Ovary (tissue), 9 donors: Measurements from ENCODE around the gene SH3PXD2B. TPM values are rescaled to one million over a fixed set of nuclear protein-coding genes. Genes with fewer than 3 reads are reported as not detected.
A peak's percentile ranks its signal among the peaks of the same experiment; 100 is the strongest.

Experiments used
- DNase-seq, 5 donors: peaks; one replicate each; pipeline ENCODE4 v3.0.0-alpha.2; 2019 to 2020
- H3K27ac ChIP-seq, 2 donors: fragments of 200-600 bp; one replicate each; pipeline versions ENCODE4 v1.5.1 to v1.8.0; 2019 to 2022
- H3K27me3 ChIP-seq: fragments of 200-600 bp; one replicate; pipeline ENCODE4 v1.8.0; 2022
- H3K36me3 ChIP-seq: fragments of 200-600 bp; sonication (generic); one replicate; pipeline ENCODE4 v1.5.1; 2019
- H3K4me1 ChIP-seq: one replicate; pipeline ENCODE4 v1.8.1; 2013; ENCODE audit warnings: mild to moderate bottlenecking, moderate library complexity; ENCODE audit not compliant: insufficient read depth
- H3K4me3 ChIP-seq: fragments of 200-600 bp; sonication (generic); one replicate; pipeline ENCODE4 v1.5.1; 2017
- H3K9me3 ChIP-seq, 2 donors: fragments of 200-600 bp in 1 of 2; sonication (generic) in 1 of 2; one replicate each; pipeline versions ENCODE4 v1.5.1 to v1.8.1; 2013 to 2019; ENCODE audit warnings: mild to moderate bottlenecking in 1 of 2, moderate library complexity in 1 of 2
- EP300 ChIP-seq: sonication (generic); formaldehyde crosslinking; IDR thresholded peaks from one replicate; pipeline ENCODE4 v1.6.1; 2017; ENCODE audit warnings: antibody characterized with exemption
- POLR2A ChIP-seq: fragments of 450-650 bp; IDR thresholded peaks from one replicate; pipeline ENCODE4 v1.6.1; 2017; ENCODE audit warnings: antibody characterized with exemption, mild to moderate bottlenecking, moderate library complexity
- WGBS, 3 donors: extraction: QIAGEN DNeasy Blood & Tissue Kit in 1 of 3; methylation state at CpG; one replicate each; pipeline versions ENCODE4 v1.1.5 to v1.1.7; 2013 to 2017; 5-methylcytosine and 5-hydroxymethylcytosine counted together
- intact Hi-C, 4 donors: fragments of 100-400 bp; cut with DNase I; formaldehyde crosslinking; loops; one replicate each; pipeline versions ENCODE4 v1.11.0 to v1.15.1; 2022 to 2023
- polyA plus RNA-seq, 2 donors: library from polyadenylated mRNA; stranded (reverse); fragments of 200-250 nt in 1 of 2; fragments of 350-450 nt in 1 of 2; fragmentation: Illumina TruSeq in 1 of 2; extraction: RNeasy Lipid Tissue Mini Kit (QIAGEN cat#74804) in 1 of 2; gene quantifications; one replicate each; pipeline ENCODE4 v1.2.3, GENCODE V29; 2013 to 2014
- total RNA-seq, 7 donors: library from RNA; depleted of rRNA in 2 of 7; stranded (reverse); fragments of >200 nt in 2 of 7; fragmentation: NEBNext Ultra II Directional in 3 of 7; extraction: Animal tissue kit (Norgen Biotek cat#: 25700) in 3 of 7; gene quantifications; one replicate each; pipeline versions ENCODE4 v1.1.0 to v1.2.4, GENCODE V29; 2016 to 2023
- TF ChIP-seq, protein P1 (sequence below), 3 donors: fragments of 450-650 bp in 2 of 3; fragments of 200-600 bp in 1 of 3; IDR thresholded peaks; one replicate each; pipeline versions ENCODE4 v1.5.1 to v1.8.0; 2016 to 2022; ENCODE audit warnings: antibody characterized with exemption in 3 of 3, mild to moderate bottlenecking in 1 of 3
- donor health status: DM: no; HTN: no; CAD: no; lungs with moderate emphysema.
- donor health status: DM: no; HTN: no; CAD: no.
- donor health status: Bipolar disorder and iron deficiency.
- donor health status: DM: yes; HTN: yes; CAD: no.
- donor health status: DM: no; HTN: no; CAD: no.
- donor health status: DM: yes; HTN: yes; CAD: no.

Gene SH3PXD2B
- total and polyA plus RNA-seq, 9 donors = 13.0 to 71.8 (median 49.9) TPM

DNA sequence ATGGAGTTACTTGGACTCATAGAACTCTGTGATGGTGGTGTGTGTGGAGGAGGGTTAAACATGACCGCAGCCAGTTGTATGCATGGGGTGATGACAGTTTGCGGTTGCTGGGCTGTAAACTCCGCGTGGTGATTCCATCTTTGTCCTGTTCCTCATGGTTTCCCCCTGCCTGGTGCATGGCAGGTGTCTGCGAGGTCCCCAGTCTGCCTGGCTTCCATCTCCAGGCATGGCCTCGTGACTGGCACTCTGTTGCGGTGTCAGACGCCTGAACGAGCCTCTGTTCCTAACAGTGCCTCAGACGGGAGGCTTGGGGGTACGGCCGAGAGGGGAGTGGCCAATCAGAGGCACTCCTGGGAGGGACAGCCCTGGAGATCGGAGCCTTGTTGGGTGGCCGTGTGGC is 33.9 kb upstream of the SH3PXD2B start:
- Histone ChIP-seq H3K9me3 (no peaks in the 10 kb centered on the region), H3K4me1 (peaks cover 8% of the 10 kb centered on the region), H3K27ac (peak overlapping the region; percentile 7 to 81), H3K27me3 (no peaks in the 10 kb centered on the region), H3K36me3 (no peaks in the 10 kb centered on the region), H3K4me3 (no peak overlapping the region)
- TF ChIP-seq POLR2A = no peak
- TF ChIP-seq EP300 = no peak
- TF ChIP-seq, protein P1, sequence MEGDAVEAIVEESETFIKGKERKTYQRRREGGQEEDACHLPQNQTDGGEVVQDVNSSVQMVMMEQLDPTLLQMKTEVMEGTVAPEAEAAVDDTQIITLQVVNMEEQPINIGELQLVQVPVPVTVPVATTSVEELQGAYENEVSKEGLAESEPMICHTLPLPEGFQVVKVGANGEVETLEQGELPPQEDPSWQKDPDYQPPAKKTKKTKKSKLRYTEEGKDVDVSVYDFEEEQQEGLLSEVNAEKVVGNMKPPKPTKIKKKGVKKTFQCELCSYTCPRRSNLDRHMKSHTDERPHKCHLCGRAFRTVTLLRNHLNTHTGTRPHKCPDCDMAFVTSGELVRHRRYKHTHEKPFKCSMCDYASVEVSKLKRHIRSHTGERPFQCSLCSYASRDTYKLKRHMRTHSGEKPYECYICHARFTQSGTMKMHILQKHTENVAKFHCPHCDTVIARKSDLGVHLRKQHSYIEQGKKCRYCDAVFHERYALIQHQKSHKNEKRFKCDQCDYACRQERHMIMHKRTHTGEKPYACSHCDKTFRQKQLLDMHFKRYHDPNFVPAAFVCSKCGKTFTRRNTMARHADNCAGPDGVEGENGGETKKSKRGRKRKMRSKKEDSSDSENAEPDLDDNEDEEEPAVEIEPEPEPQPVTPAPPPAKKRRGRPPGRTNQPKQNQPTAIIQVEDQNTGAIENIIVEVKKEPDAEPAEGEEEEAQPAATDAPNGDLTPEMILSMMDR (IDR thresholded peaks at IDR 0.05) = no peak
- WGBS, 3 donors = 86 to 91% (median 87%) methylated on average over 14 of the region's 14 CpGs
- peak in 2 of 5 donors; percentile 26 to 27 for DNase-seq
- intact Hi-C loops = loop anchor here in 2 of 4 donors (10.0 kb wide), 2 partner anchors 157 to 447 kb away; partner anchors contain the start of gene NEURL1B (in 1 of the 2)

DNA sequence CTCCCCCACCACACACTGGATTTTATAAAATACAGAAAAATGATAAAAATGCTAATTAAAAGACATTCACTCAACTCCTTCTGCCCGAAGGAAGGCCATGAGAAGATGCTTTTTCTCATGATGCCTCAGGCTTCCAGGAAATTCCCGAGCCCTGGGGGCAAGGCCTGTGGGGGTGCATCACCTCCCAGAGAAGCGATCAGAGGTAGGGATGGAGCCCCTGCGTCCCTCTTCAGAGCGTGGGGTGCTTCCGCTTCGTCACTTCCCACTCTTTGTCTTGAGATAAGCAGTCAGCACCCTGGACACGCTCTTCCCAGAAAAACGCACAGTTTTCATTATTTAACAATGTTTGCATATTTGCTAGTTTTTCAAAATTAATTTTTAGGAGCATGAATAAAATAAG is 33.3 kb upstream of the SH3PXD2B start:
- H3K27me3 ChIP-seq = no peaks in the 10 kb centered on the region
- WGBS, 3 donors = 9 to 25% (median 9%) methylated on average over 9 of the region's 9 CpGs
- H3K4me1 ChIP-seq = peaks cover 8% of the 10 kb centered on the region
- no peaks in the 10 kb centered on the region for H3K36me3 ChIP-seq
- no peak for TF ChIP-seq POLR2A
- TF ChIP-seq, protein P1 (IDR thresholded peaks at IDR 0.05) = no peak
- TF ChIP-seq EP300 = no peak
- intact Hi-C loops = loop anchor here in 2 of 4 donors (10.0 kb wide), 2 partner anchors 157 to 447 kb away; partner anchors contain the start of gene NEURL1B (in 1 of the 2)
- no peaks in the 10 kb centered on the region for H3K9me3 ChIP-seq
- H3K4me3 ChIP-seq = no peak overlapping the region
- peak overlapping the region in 1 of 2 donors; percentile 81 for H3K27ac ChIP-seq
- DNase-seq = peak; percentile 40 to 68 (median 51)

DNA sequence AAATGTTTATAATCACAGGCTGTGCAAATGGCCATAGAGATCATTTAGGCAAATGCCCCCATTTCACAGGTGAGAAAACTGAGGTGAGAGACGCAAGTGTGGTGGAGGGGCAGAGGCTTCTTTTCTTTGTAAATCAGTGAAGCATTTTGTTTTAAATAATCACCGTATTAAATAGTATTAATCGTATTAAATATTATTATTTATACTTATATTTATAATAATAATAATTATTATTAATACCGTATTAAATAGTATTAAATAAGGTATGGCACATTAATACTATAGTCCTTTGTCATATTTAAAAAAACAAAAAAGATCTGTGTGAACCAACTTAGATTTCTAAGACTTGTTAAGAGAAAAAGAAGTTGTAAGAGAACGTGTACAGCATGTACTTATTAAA is 32.6 kb upstream of the SH3PXD2B start:
- H3K4me3 ChIP-seq = no peak overlapping the region
- no peaks in the 10 kb centered on the region for H3K9me3 ChIP-seq
- TF ChIP-seq, protein P1 (IDR thresholded peaks at IDR 0.05) = no peak
- TF ChIP-seq EP300 (no peak), POLR2A (no peak)
- intact Hi-C loops = loop anchor here in 2 of 4 donors (10.0 kb wide), 2 partner anchors 158 to 448 kb away; partner anchors contain the start of gene NEURL1B (in 1 of the 2)
- no peaks in the 10 kb centered on the region for H3K27me3 ChIP-seq
- 74 to 83% (median 77%) methylated on average over 5 of the region's 5 CpGs for WGBS, 3 donors
- no peak for DNase-seq
- H3K27ac ChIP-seq = peak overlapping the region in 1 of 2 donors; percentile 81
- peaks cover 8% of the 10 kb centered on the region for H3K4me1 ChIP-seq
- H3K36me3 ChIP-seq = no peaks in the 10 kb centered on the region

DNA sequence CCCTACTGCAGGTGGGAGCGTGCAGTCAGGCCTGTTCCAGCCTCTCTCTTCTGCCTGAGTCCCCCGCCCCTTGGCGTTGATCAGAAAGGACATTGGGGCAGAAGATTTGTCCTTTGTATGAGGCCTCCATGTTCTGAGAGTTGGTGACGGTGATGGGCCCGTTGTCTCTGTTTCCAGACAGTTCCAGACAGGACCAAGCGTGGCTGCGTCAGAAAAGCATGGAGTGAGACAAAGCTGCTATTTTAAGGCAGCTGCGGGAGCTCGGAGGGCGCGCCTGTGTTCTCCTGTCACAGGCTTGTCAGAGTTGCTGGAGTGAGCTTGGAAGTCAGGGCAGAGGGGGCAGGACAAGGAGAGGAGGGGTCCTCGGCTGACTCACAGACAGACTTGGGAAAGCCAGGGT is 32.1 kb upstream of the SH3PXD2B start:
- H3K4me1 ChIP-seq = peaks cover 8% of the 10 kb centered on the region
- H3K4me3 ChIP-seq = no peak overlapping the region
- no peaks in the 10 kb centered on the region for H3K9me3 ChIP-seq
- intact Hi-C loops = loop anchor here in 2 of 4 donors (10.0 kb wide), 2 partner anchors 158 to 448 kb away; partner anchors contain the start of gene NEURL1B (in 1 of the 2)
- no peaks in the 10 kb centered on the region for H3K36me3 ChIP-seq
- 87 to 94% (median 91%) methylated on average over 12 of the region's 12 CpGs for WGBS, 3 donors
- no peaks in the 10 kb centered on the region for H3K27me3 ChIP-seq
- DNase-seq = no peak
- no peak overlapping the region for H3K27ac ChIP-seq
- no peak for TF ChIP-seq EP300
- TF ChIP-seq, protein P1 (IDR thresholded peaks at IDR 0.05) = no peak
- TF ChIP-seq POLR2A = no peak
